Hepatocyte (in vitro differentiated cells): ENCODE data around the gene TPST1.

Experiments
- EZH2 ChIP-seq: fragments of 200-600 bp; sonication (generic); IDR thresholded peaks from 2 replicates; pipeline ENCODE4 v1.6.1; 2016; ENCODE audit warnings: antibody characterized with exemption, mild to moderate bottlenecking, borderline replicate concordance
- EZH2phosphoT487 ChIP-seq: fragments of 200-600 bp; sonication (generic); IDR thresholded peaks from one replicate; pipeline ENCODE4 v1.6.1; 2018; ENCODE audit warnings: antibody characterized with exemption, mild to moderate bottlenecking, low read depth, moderate library complexity; ENCODE audit not compliant: unreplicated experiment, severe bottlenecking
- TF ChIP-seq, protein P1 (sequence below): fragments of 200-600 bp; sonication (generic); IDR thresholded peaks from 2 replicates; pipeline ENCODE4 v1.5.1; 2016; ENCODE audit warnings: antibody characterized with exemption, mild to moderate bottlenecking; ENCODE audit not compliant: poor library complexity

DNA sequence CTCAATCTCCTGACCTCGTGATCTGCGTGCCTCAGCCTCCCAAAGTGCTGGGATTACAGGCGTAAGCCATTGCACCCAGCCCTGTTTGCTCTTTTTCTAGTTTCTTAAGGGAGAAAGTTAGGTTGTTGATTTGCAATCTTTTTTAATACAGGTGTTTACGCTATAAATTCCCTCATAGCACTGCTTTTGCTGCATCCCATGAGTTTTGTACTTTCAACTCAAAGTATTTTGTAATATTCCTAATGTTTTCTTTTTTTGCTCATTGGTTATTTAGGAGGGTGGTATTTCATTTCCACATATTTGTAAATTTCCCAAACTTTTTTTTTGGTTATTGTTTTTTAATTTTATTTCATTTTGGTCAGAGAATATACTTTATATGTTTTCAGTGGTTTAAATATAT, 11.6 kb downstream of the TPST1 start:
- TF ChIP-seq, protein P1, sequence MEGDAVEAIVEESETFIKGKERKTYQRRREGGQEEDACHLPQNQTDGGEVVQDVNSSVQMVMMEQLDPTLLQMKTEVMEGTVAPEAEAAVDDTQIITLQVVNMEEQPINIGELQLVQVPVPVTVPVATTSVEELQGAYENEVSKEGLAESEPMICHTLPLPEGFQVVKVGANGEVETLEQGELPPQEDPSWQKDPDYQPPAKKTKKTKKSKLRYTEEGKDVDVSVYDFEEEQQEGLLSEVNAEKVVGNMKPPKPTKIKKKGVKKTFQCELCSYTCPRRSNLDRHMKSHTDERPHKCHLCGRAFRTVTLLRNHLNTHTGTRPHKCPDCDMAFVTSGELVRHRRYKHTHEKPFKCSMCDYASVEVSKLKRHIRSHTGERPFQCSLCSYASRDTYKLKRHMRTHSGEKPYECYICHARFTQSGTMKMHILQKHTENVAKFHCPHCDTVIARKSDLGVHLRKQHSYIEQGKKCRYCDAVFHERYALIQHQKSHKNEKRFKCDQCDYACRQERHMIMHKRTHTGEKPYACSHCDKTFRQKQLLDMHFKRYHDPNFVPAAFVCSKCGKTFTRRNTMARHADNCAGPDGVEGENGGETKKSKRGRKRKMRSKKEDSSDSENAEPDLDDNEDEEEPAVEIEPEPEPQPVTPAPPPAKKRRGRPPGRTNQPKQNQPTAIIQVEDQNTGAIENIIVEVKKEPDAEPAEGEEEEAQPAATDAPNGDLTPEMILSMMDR, result no peak
- TF ChIP-seq EZH2 (no peak), EZH2phosphoT487 (no peak)
